Fibroblast of mammary gland (primary cell): Measurements from ENCODE around the gene STK10.

Source experiments
- DNase-seq: peaks from one replicate; pipeline ENCODE4 v3.0.0-alpha.2; 2010; ENCODE audit warnings: low read depth
- H3K4me3 ChIP-seq: 2 replicates; pipeline ENCODE4 v1.5.1; 2011; ENCODE audit warnings: low read depth, mild to moderate bottlenecking, low read length, moderate library complexity; ENCODE audit not compliant: control insufficient read depth
- CTCF ChIP-seq: conservative IDR thresholded peaks from 2 replicates; pipeline ENCODE4 v1.5.1; 2011; ENCODE audit warnings: low read depth, low read length, inconsistent platforms; ENCODE audit not compliant: control insufficient read depth, insufficient read depth

STK10 gene

GRCh38 chr5:172189693-172190296 lies 1.8 kb upstream of the STK10 start:
- TF ChIP-seq CTCF, result no peak
- no peak for DNase-seq
- no peak overlapping the region for H3K4me3 ChIP-seq

- H3K4me3 ChIP-seq, result peak overlapping the region; percentile 63
- DNase-seq, result no peak
- no peak for TF ChIP-seq CTCF
Measured at GRCh38 chr5:172188893-172189692, 1.1 kb upstream of the STK10 start.

GRCh38 chr5:172187118-172188032 lies 649 bp downstream of the STK10 start:
- TF ChIP-seq CTCF, result no peak
- H3K4me3 ChIP-seq, result peak overlapping the region; percentile 94
- DNase-seq, result peak; percentile 83

- H3K4me3 ChIP-seq, result peak overlapping the region; percentile 94
- no peak for DNase-seq
Measured at GRCh38 chr5:172186114-172186695, 1.8 kb downstream of the STK10 start.

GRCh38 chr5:172185096-172185461 lies 2.9 kb downstream of the STK10 start:
- no peak overlapping the region for H3K4me3 ChIP-seq
- no peak for DNase-seq
- TF ChIP-seq CTCF, result no peak

More at GRCh38 chr5:172186114-172186695, 1.8 kb downstream of the STK10 start:
- TF ChIP-seq CTCF, result no peak

GRCh38 chr5:172183881-172184280 lies 4.1 kb downstream of the STK10 start:
- no peak overlapping the region for H3K4me3 ChIP-seq
- no peak for DNase-seq
- no peak for TF ChIP-seq CTCF
